Skeletal muscle tissue (tissue), 4 donors: Measurements from ENCODE around the gene ATP6AP1. TPM values are rescaled to one million over a fixed set of nuclear protein-coding genes. Genes with fewer than 3 reads are reported as not detected.

Experiments used
- H3K27ac ChIP-seq: one replicate; pipeline ENCODE4 v1.7.0; 2013; ENCODE audit warnings: mild to moderate bottlenecking, low read depth, low read length, inconsistent platforms
- H3K27me3 ChIP-seq, 3 donors: one replicate each; pipeline ENCODE4 v1.7.0; 2013; ENCODE audit warnings: low read length in 3 of 3; ENCODE audit not compliant: control insufficient read depth in 3 of 3, insufficient read depth in 3 of 3
- H3K36me3 ChIP-seq, 3 donors: one replicate each; pipeline ENCODE4 v1.7.0; 2013; ENCODE audit warnings: low read length in 3 of 3; ENCODE audit not compliant: control insufficient read depth in 3 of 3, insufficient read depth in 3 of 3
- H3K4me1 ChIP-seq, 3 donors: one replicate each; pipeline ENCODE4 v1.7.0; 2013; ENCODE audit warnings: low read length in 3 of 3, mild to moderate bottlenecking in 3 of 3; ENCODE audit not compliant: control insufficient read depth in 3 of 3, insufficient read depth in 3 of 3
- H3K4me3 ChIP-seq, 3 donors: one replicate each; pipeline ENCODE4 v1.7.0; 2013; ENCODE audit warnings: low read length in 3 of 3
- H3K9ac ChIP-seq, 3 donors: one replicate each; pipeline ENCODE4 v1.7.0; 2013; ENCODE audit warnings: low read length in 3 of 3, mild to moderate bottlenecking in 3 of 3, moderate library complexity in 2 of 3, low read depth in 1 of 3
- H3K9me3 ChIP-seq, 3 donors: one replicate each; pipeline ENCODE4 v1.7.0; 2013; ENCODE audit warnings: low read length in 3 of 3; ENCODE audit not compliant: control insufficient read depth in 3 of 3
- total RNA-seq: library from RNA; depleted of rRNA; stranded (reverse); fragments of >200 nt; gene quantifications from one replicate; pipeline ENCODE4 v1.2.3, GENCODE V29; 2014
- donor health status: Osteomylitis.

Gene ATP6AP1
- total RNA-seq, 1 donor from 2014 or later = 24.5 TPM

DNA sequence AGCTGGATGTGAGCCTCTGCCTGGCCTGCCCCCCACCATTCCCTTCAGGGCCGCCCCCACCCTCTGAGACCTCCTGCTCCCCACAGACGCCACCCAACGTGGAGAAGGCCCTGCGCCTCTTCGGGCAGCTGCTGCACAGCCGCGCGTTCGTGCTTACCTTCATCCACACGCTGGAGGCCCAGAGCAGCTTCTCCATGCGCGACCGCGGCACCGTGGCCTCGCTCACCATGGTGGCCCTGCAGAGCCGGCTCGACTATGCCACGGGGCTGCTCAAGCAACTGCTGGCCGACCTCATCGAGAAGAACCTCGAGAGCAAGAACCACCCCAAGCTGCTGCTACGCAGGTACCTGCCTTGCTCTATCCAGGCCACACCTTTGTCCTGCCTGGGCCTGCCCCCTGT lies 39.7 kb downstream of the ATP6AP1 start:
- Histone ChIP-seq H3K27me3 (no peaks in the 10 kb centered on the region), H3K4me1 (no peaks in the 10 kb centered on the region), H3K9me3 (no peaks in the 10 kb centered on the region), H3K27ac (no peak overlapping the region), H3K9ac (no peak overlapping the region), H3K36me3 (peaks cover 3 to 14% (median 11%) of the 10 kb centered on the region in 3 donors), H3K4me3 (no peak overlapping the region)

- Histone ChIP-seq H3K36me3 (peaks cover 3 to 14% (median 11%) of the 10 kb centered on the region in 3 donors), H3K4me1 (no peaks in the 10 kb centered on the region)
Observed at GRCh38 chrX:154469114-154469513, 40.6 kb downstream of the ATP6AP1 start.

DNA sequence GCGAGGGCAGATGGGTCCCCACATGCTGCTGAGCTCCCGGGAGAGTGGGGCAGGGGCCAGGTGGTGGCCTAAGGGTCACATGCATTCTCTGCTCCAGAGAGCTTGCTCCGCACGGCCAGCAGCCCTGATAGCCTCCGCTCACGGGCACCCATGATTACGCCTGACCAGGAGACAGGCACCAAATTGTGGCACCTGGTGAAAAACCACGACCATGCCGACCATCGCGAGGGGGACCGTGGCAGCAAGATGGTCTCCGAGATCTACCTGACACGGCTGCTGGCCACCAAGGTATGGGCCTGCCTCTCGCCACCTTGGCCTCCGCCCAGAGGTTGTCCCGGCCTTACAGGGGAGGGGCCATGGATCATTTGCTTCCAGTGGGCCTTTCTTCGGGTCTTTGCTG lies 41.4 kb downstream of the ATP6AP1 start:
- H3K27ac ChIP-seq = no peak overlapping the region
- H3K9ac ChIP-seq = no peak overlapping the region
- peaks cover 3 to 14% (median 11%) of the 10 kb centered on the region in 3 donors for H3K36me3 ChIP-seq
- H3K4me3 ChIP-seq = no peak overlapping the region
- H3K9me3 ChIP-seq = no peaks in the 10 kb centered on the region
- no peaks in the 10 kb centered on the region for H3K4me1 ChIP-seq
- H3K27me3 ChIP-seq = no peaks in the 10 kb centered on the region

More at GRCh38 chrX:154469114-154469513, 40.6 kb downstream of the ATP6AP1 start:
- no peaks in the 10 kb centered on the region for H3K9me3 ChIP-seq
- no peak overlapping the region for H3K27ac ChIP-seq
- H3K27me3 ChIP-seq = no peaks in the 10 kb centered on the region
- H3K4me3 ChIP-seq = no peak overlapping the region
- H3K9ac ChIP-seq = no peak overlapping the region

GRCh38 chrX:154470434-154470833 lies 42.0 kb downstream of the ATP6AP1 start:
- Histone ChIP-seq H3K27me3 (no peaks in the 10 kb centered on the region), H3K36me3 (peaks cover 2 to 14% (median 11%) of the 10 kb centered on the region in 3 donors), H3K9ac (no peak overlapping the region), H3K9me3 (no peaks in the 10 kb centered on the region), H3K4me3 (no peak overlapping the region), H3K4me1 (no peaks in the 10 kb centered on the region), H3K27ac (no peak overlapping the region)

DNA sequence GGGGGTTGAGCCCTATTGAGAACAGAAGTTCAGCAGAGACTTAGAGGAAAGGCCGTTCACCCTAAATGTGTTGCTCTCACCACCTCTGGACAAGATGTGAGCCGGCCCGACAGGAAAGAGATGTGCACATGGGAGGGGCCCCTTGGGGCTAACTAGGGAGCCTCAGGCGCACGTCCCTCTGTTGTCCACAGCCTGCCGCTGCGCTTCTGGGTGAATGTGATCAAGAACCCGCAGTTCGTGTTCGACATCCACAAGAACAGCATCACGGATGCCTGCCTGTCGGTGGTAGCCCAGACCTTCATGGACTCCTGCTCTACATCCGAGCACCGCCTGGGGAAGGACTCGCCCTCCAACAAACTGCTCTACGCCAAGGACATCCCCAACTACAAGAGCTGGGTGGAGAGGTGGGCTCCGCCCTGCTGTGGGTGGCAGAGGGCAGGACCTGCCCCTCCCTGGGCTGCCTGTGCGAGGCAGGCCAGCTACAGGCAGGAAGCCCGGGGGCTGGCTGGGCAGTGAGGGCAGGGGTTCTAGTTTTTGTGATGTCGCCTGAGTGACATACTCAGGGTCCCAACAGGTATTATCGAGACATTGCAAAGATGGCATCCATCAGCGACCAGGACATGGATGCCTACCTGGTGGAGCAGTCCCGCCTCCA lies 42.6 kb downstream of the ATP6AP1 start:
- no peaks in the 10 kb centered on the region for H3K4me1 ChIP-seq
- no peaks in the 10 kb centered on the region for H3K27me3 ChIP-seq
- H3K36me3 ChIP-seq = peaks cover 0 to 14% (median 11%) of the 10 kb centered on the region in 3 donors
- no peak overlapping the region for H3K9ac ChIP-seq
- no peaks in the 10 kb centered on the region for H3K9me3 ChIP-seq
- H3K27ac ChIP-seq = no peak overlapping the region
- H3K4me3 ChIP-seq = no peak overlapping the region

DNA sequence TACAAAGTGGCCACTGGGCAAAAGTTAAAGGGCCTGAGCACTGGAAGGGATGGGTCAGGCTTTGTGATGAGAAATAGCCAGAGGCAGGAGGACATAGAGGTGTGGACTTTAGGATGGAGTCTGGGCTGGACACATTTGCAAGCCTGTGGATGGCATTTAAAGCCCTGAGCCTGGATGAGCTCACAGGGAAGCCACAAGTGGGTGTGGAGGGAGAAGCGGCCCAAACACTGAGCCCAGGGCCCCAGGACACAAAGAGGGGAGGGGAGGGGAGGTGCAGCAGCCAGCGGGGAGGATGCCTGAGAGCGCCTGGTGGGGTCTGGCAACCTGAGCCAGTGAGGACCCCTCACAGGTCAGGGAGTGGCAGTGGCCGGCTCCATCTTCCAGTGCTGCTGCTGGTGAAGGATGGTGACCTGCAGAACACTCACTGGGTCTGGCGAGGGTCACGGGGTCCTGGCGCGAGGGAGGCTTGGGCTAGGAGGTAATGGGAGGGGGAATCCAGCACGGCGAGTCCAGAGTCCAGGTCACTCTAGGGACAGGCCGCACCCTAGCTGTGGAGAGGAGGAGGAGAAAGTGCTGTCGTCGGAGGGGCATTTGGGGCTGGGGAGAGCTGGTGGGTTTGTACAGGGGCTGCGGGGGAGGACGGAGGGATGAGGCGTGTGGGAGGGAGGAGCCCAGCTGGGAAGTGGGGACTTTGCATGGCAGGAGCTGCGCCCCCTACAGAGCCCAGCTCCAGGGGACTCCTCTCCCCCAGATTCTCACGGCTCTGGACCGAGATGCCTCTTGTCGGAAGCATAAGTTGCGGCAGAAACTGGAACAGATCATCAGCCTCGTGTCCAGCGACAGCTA lies 43.6 kb downstream of the ATP6AP1 start:
- Histone ChIP-seq H3K27ac (no peak overlapping the region), H3K4me1 (no peaks in the 10 kb centered on the region), H3K9me3 (no peaks in the 10 kb centered on the region), H3K36me3 (peaks cover 0 to 14% (median 11%) of the 10 kb centered on the region in 3 donors), H3K4me3 (no peak overlapping the region), H3K27me3 (no peaks in the 10 kb centered on the region), H3K9ac (no peak overlapping the region)

- peaks cover 0 to 11% (median 10%) of the 10 kb centered on the region in 3 donors for H3K36me3 ChIP-seq
- H3K9ac ChIP-seq = no peak overlapping the region
- no peak overlapping the region for H3K4me3 ChIP-seq
- H3K27me3 ChIP-seq = no peaks in the 10 kb centered on the region
- no peaks in the 10 kb centered on the region for H3K9me3 ChIP-seq
- peaks cover 0 to 2% (median 2%) of the 10 kb centered on the region in 3 donors for H3K4me1 ChIP-seq
- H3K27ac ChIP-seq = no peak overlapping the region
Observed at GRCh38 chrX:154472685-154473632, 44.5 kb downstream of the ATP6AP1 start.

- no peak overlapping the region for H3K27ac ChIP-seq
- peaks cover 4 to 7% (median 6%) of the 10 kb centered on the region in 3 donors for H3K4me1 ChIP-seq
- H3K36me3 ChIP-seq = peaks cover 0 to 11% (median 10%) of the 10 kb centered on the region in 3 donors
- no peaks in the 10 kb centered on the region for H3K27me3 ChIP-seq
- H3K9ac ChIP-seq = no peak overlapping the region
- H3K4me3 ChIP-seq = no peak overlapping the region
- H3K9me3 ChIP-seq = no peaks in the 10 kb centered on the region
Observed at GRCh38 chrX:154473683-154474082, 45.2 kb downstream of the ATP6AP1 start.

- no peak overlapping the region for H3K9ac ChIP-seq
- H3K4me3 ChIP-seq = no peak overlapping the region
- no peaks in the 10 kb centered on the region for H3K27me3 ChIP-seq
- no peak overlapping the region for H3K27ac ChIP-seq
- peaks cover 6 to 15% (median 7%) of the 10 kb centered on the region in 3 donors for H3K4me1 ChIP-seq
- H3K36me3 ChIP-seq = no peaks in the 10 kb centered on the region
- no peaks in the 10 kb centered on the region for H3K9me3 ChIP-seq
Observed at GRCh38 chrX:154476821-154477220, 48.3 kb downstream of the ATP6AP1 start.
